Measurements from ENCODE around the gene PCED1B.

Gene PCED1B

GRCh38 chr12:47206450-47207339 is 127.3 kb downstream of the PCED1B start:
- no peak for TF ChIP-seq CTCF (IDR thresholded peaks at IDR 0.05)
- Histone ChIP-seq H3K4me3 (no peak overlapping the region), H3K27ac (no peak overlapping the region)
- DNase-seq (ENCODE audit: low spot score): no peak

- H3K27ac ChIP-seq: no peak overlapping the region
- no peak for DNase-seq (ENCODE audit: low spot score)
- no peak for TF ChIP-seq CTCF (IDR thresholded peaks at IDR 0.05)
- no peak overlapping the region for H3K4me3 ChIP-seq
Observed at GRCh38 chr12:47207340-47207717, 127.9 kb downstream of the PCED1B start.

- no peak for DNase-seq (ENCODE audit: low spot score)
- TF ChIP-seq CTCF (IDR thresholded peaks at IDR 0.05): no peak
- no peak overlapping the region for H3K27ac ChIP-seq
Observed at GRCh38 chr12:47207829-47208248, 128.4 kb downstream of the PCED1B start.

GRCh38 chr12:47209014-47209413 is 129.6 kb downstream of the PCED1B start:
- TF ChIP-seq CTCF (IDR thresholded peaks at IDR 0.05): no peak
- Histone ChIP-seq H3K4me3 (no peak overlapping the region), H3K27ac (no peak overlapping the region)
- DNase-seq (ENCODE audit: low spot score): no peak

More at GRCh38 chr12:47207829-47208248, 128.4 kb downstream of the PCED1B start:
- no peak overlapping the region for H3K4me3 ChIP-seq

- no peak overlapping the region for H3K4me3 ChIP-seq
Observed at GRCh38 chr12:47210776-47211175, 131.4 kb downstream of the PCED1B start.

GRCh38 chr12:47212701-47213039 is 133.2 kb downstream of the PCED1B start:
- H3K4me3 ChIP-seq: no peak overlapping the region
- no peak for DNase-seq (ENCODE audit: low spot score)
- TF ChIP-seq CTCF (IDR thresholded peaks at IDR 0.05): no peak
- no peak overlapping the region for H3K27ac ChIP-seq

More at GRCh38 chr12:47210776-47211175, 131.4 kb downstream of the PCED1B start:
- H3K27ac ChIP-seq: no peak overlapping the region
- no peak for DNase-seq (ENCODE audit: low spot score)
- no peak for TF ChIP-seq CTCF (IDR thresholded peaks at IDR 0.05)

- no peak overlapping the region for H3K4me3 ChIP-seq
- no peak for TF ChIP-seq CTCF (IDR thresholded peaks at IDR 0.05)
- H3K27ac ChIP-seq: no peak overlapping the region
- DNase-seq (ENCODE audit: low spot score): no peak
Observed at GRCh38 chr12:47213396-47213795, 134.0 kb downstream of the PCED1B start.

Data from coronary artery (tissue), 2 donors.